HG03354 (cell line): ENCODE measurements around the gene LHCGR.

ENCODE experiments used
- ATAC-seq: cut with Tn5 transposase; IDR thresholded peaks from one replicate; pipeline ENCODE4 v1.9.1; 2021; ENCODE audit warnings: mild to moderate bottlenecking; ENCODE audit not compliant: unreplicated experiment, poor library complexity, severe bottlenecking

LHCGR gene

GRCh38 chr2:48755473-48755872 lies at the start of gene LHCGR:
Gene LHCGR, minus strand, starts transcription at chr2:48755724. Its CDS starts 53 bp downstream, at chr2:48755671.
- no peak for ATAC-seq

- no peak for ATAC-seq
These were observed 44.1 kb upstream of the LHCGR start for GRCh38 chr2:48799601-48800000.

DNA sequence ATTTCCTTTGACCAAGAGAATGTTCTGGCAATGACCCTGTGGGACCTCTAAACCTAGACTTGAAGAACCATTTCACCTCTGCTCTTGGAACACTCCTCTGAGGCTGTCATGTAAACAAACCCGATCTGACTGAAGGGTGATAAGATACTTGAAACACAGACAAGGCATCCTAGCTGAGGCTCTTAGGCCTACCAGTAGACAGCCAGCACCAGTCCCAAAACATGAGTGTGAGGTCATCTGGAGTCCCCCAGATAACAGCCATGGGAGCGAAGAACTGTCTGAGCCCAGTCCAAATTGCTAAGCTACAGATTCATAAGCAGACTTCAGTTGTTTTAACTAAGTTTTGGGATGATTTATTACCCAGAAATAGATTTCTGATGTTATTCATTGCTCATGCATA lies 39.5 kb upstream of the LHCGR start:
- no peak for ATAC-seq

DNA sequence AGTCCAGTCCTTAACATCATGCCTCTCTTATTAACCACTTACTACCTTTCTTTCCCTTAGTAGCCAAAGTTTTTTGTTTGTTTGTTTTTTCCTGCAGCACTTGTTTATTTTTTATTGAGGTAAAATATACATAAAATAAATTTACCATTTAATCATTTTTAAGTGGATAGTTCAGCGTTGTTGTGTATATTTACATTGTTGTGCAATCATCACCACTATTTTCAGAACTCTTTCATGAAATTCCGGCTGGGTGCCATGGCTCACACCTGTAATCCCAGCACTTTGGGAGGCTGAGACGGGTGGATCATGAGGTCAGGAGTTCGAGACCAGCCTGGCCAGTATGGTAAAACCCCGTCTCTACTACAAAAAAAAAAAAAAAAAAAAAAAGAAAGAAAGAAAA lies 38.1 kb upstream of the LHCGR start:
- no peak for ATAC-seq

DNA sequence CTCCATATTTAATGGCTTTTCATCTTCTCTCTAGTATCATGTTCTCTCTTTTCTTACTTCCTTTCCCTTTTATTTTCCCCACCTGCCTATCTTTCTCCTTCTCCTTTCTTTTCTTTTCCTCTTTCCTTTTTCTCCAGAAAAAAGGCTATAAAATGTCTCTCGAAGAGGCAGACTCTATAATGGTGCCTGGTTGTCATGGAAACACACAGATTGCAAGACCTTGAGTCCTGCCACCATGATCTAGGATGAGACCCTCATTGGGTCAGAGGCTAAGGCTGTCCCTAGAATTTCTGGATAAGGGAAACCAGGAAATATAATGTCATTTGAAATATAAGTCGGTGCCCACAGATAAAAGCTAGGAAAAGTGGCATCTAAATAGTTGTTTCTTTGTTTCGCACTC lies 36.5 kb upstream of the LHCGR start:
- no peak for ATAC-seq

DNA sequence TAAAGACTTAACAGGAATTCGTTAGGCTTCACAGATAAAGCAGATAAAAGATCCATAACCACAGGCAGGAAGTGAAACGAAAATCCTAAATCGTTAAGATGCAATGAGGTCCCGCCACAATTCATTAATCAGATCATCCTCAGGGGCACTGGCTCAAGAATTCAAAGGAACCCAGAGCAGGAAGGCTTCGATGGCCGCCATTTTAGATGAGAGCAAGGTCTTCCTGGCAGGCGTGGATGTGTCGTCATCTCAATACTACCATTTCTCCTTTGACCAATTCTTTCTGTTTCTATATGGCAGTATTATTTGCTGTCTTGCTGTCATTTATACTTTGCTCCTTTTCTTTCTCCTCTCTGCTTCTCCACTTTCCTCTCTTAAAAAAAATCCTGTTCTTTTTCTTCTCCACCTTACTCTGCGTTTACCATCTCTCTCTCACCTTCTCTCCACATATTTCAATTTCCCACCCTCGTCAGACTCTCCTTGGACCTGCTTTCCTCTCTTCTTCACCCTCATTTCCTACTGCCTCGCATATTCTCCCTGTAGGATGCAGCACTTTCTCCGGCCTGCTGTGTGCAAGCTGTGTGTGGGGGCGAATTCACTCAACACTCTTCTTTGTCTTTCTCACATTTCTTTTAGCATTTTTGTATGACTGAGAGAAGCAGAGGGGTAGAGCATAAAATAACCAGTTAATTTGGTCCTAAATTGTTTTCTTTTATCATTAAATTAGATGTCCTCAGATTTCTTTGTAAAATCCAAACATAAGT lies 35.1 kb upstream of the LHCGR start:
- no peak for ATAC-seq

DNA sequence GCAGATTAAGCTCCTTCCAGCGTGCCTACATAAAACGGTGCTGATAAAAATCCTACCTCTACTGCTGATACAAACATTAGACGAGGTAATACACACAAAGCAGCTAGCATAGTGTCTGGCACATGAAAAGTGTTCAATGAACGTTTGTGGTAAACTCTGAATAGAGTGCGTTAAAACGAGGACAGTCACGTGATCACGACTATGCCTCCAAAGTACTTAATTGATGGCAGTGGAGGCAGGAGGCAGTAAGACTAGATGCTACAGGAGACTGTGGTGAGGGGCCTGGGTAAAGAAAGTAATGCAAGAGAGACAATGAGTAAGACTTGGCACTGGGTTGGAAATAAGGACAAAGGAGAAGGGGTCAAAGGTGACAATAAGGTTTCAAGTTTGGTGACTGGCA lies 32.1 kb upstream of the LHCGR start:
- no peak for ATAC-seq

GRCh38 chr2:48781366-48781765 lies 25.8 kb upstream of the LHCGR start:
- no peak for ATAC-seq

DNA sequence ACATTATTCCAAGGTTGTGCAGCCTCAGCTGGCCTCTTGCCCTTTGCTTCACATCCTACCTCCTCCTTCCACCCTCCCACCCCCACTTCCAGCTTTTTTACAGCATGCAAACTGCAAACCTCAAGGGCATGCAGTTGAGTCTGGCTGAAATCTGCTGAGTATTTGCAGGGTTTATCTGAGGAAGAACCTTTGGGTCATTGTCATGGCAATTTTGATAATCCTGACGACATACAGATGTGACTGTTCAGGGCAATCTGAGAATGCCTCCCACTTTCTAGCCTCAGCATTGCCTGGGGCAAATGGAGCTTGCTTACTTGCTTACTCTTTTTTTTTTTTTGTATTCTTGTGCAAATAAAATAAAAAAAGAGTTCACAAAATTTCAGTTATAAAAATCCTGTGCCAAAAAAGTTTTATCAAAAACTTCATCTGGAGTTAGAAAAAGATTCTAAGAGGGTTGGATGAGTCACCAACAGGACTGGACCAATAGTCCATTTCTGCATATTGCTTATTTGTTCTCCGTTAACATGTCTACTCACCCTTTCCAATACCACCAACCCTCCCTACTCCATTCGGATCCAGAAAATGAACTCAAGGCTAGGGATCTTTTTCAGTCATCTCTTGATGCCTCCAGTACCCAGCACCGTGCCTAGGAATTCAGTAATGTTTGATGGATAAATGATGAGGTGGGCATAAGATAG lies 23.6 kb upstream of the LHCGR start:
- no peak for ATAC-seq

GRCh38 chr2:48774251-48774650 lies 18.7 kb upstream of the LHCGR start:
- ATAC-seq = no peak

GRCh38 chr2:48771241-48772014 lies 15.9 kb upstream of the LHCGR start:
- ATAC-seq = no peak

DNA sequence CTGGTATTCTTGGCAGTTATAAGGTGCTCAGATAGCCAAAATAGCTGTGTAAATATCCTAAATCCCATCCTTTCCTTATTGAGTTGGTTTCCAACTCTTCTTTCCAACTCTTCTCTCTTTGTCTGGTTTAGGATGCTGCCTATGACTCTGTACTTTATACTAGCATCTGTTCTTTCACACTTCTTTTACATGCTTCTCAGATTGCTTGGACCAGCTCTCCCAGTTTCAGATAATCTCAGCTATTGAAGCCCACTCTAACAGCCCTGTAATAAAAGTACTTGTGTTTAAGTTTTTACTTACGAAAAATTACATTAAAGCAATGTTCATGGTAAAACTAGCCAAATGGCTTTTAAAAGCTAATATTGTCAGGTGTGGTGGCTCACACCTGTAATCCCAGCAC lies 14.7 kb upstream of the LHCGR start:
- ATAC-seq = no peak

DNA sequence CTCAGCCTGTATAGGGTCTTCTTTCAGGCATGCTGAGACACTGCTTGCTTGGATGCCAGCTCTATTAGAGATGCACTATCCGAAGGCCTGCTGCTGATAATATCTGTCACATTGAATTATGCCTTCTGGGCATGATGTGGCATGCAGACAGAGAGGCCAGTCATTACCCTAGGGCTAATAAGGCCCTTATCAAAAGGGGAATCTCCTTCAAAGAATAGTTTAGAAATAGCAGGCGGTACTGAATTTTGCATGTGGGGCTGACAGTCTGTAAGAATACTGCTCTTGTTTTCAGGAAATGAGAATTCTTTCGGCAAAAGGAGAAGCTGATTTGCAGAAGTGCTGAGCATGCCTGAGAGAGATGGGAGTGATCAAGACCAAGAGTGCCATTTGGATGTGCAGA lies 13.1 kb upstream of the LHCGR start:
- no peak for ATAC-seq

GRCh38 chr2:48767330-48767729 lies 11.8 kb upstream of the LHCGR start:
- ATAC-seq = no peak

- no peak for ATAC-seq
These were observed 5.3 kb upstream of the LHCGR start for GRCh38 chr2:48760826-48761225.

GRCh38 chr2:48759682-48760081 lies 4.2 kb upstream of the LHCGR start:
- no peak for ATAC-seq

DNA sequence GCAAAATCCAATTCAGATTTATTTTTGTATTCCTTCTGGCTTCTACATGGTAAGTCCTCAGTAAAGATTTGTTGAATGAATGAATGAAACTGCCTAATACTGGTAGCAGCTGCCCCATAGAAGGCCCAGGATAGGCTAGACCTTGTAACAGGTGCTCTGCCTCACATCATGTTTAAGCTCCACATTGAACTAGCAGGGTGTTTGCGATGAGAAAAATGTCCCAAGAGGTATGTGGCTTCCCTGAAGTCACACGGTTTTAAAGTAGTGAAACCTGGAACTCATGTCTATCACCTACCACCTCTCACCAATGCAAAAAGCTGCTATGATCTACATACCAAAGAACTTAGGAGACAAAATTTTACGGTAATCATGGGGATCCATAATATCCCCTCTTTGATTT lies 765 bp upstream of the LHCGR start:
- peak; percentile 44 for ATAC-seq

DNA sequence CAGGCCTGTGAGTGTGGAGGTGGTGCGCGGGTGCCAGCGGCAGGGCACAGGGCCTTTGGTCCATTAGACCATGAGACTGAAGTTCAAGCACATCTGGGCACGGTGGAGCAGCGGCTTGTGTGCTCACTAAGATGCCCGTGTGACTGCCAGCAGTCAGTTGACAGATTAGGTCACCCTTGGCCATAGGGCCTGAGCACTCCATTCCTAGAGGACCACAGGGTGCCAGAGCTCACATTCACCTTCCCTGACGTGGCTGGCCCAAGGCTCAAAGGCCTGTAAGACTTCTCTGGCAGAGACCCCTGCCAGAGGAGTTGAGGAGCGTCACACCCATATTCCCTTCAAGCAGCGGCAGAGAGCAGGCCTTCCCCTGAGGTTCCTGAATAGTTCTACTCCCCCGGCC lies 650 bp downstream of the LHCGR start:
- ATAC-seq = no peak

DNA sequence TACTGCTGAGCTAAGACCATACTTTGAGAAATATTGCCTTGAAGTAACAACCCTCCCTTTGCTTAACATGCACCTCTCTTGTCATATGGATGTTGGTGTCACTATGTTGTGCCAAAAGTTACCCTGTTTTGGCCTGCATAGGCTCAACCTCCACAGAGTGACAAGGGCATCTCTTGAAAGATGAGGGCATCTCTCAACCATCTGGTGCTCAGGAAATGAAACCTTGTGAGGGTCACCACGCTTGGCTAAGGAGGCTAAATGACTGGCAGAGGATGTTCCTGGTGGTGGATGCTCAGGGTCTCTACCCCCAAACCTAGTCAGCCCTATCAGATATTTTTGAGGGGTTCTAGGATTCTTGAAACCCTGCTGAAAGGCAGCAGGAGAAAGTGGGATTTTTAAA lies 2.3 kb downstream of the LHCGR start:
- peak; percentile 50 for ATAC-seq

DNA sequence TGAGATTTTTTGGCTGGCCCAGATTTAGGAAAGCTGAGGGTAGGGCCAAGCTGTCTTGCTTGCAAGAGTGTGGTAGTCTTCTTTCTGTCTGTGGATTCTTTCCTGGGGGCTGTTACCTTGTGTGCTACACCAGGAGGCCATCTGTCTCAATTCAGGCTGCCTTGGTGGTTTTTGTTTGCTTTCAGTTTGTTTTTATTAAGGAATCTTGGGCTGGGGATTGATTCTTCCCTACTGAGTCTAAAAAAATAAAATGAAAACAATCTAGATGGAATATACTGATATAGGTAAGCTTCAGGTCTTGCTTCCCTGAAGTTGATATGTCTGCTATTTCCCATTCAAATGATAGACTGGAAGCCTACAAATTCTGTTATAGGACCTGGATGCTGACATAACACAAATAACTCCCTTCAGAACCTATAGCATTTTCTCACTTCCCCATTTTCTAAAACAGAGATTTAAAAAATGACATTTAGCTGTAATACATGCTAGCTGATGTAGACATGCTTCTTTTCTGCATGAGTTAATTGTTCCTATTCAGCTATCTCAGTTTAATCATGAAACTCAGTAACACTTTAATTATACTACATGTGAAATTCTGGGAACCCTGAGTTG lies 5.3 kb downstream of the LHCGR start:
- peak; percentile 70 for ATAC-seq
